UCSD-AML1 (cell line): ENCODE measurements around the gene S1PR3.

Experiments used
- DNase-seq: peaks from one replicate; lab custom pipeline; 2025; ENCODE audit not compliant: unreplicated experiment; lab: John Stamatoyannopoulos, UW

Gene S1PR3

GRCh38 chr9:89032661-89033060 is 41.4 kb downstream of the S1PR3 start:
- no peak for DNase-seq

- DNase-seq: no peak
Observed at GRCh38 chr9:89036383-89036782, 45.1 kb downstream of the S1PR3 start.

GRCh38 chr9:89036891-89037290 is 45.6 kb downstream of the S1PR3 start:
- no peak for DNase-seq

- no peak for DNase-seq
Observed at GRCh38 chr9:89037346-89037745, 46.1 kb downstream of the S1PR3 start.

GRCh38 chr9:89037891-89038290 is 46.6 kb downstream of the S1PR3 start:
- no peak for DNase-seq

- DNase-seq: no peak
Observed at GRCh38 chr9:89038382-89039103, 47.3 kb downstream of the S1PR3 start.

- no peak for DNase-seq
Observed at GRCh38 chr9:89039104-89039465, 47.8 kb downstream of the S1PR3 start.

GRCh38 chr9:89039664-89040063 is 48.4 kb downstream of the S1PR3 start:
- DNase-seq: no peak

- no peak for DNase-seq
Observed at GRCh38 chr9:89042984-89043383, 51.7 kb downstream of the S1PR3 start.

- DNase-seq: no peak
Observed at GRCh38 chr9:89044104-89044503, 52.8 kb downstream of the S1PR3 start.

- DNase-seq: no peak
Observed at GRCh38 chr9:89044881-89045280, 53.6 kb downstream of the S1PR3 start.

GRCh38 chr9:89046832-89047231 is 55.6 kb downstream of the S1PR3 start:
- no peak for DNase-seq

- DNase-seq: no peak
Observed at GRCh38 chr9:89047667-89048066, 56.4 kb downstream of the S1PR3 start.

- no peak for DNase-seq
Observed at GRCh38 chr9:89048616-89049015, 57.3 kb downstream of the S1PR3 start.

GRCh38 chr9:89049646-89050045 is 58.4 kb downstream of the S1PR3 start:
- DNase-seq: no peak

- DNase-seq: no peak
Observed at GRCh38 chr9:89051421-89052025, 60.3 kb downstream of the S1PR3 start.

GRCh38 chr9:89052470-89053097 is 61.3 kb downstream of the S1PR3 start:
- no peak for DNase-seq

GRCh38 chr9:89053301-89053700 is 62.0 kb downstream of the S1PR3 start:
- DNase-seq: no peak
